H9 (cell line): ENCODE data around the gene RPS4Y2. TPM values are rescaled to one million over a fixed set of nuclear protein-coding genes. Genes with fewer than 3 reads are reported as not detected.

Experiments used
- DNase-seq: peaks from one replicate; pipeline ENCODE4 v3.0.0-alpha.2; 2017
- H2AFZ ChIP-seq: one replicate; pipeline ENCODE4 v1.6.1; 2013; ENCODE audit warnings: mild to moderate bottlenecking, low read length, control low read depth, moderate library complexity
- H2AK5ac ChIP-seq: 2 replicates; pipeline ENCODE4 v1.6.1; 2013; ENCODE audit warnings: low read length, control low read depth, mixed read lengths; ENCODE audit not compliant: insufficient read length
- H2BK120ac ChIP-seq: one replicate; pipeline ENCODE4 v1.6.1; 2013; ENCODE audit warnings: low read depth, mild to moderate bottlenecking, low read length, control low read depth, inconsistent platforms; ENCODE audit not compliant: poor library complexity, severe bottlenecking
- H2BK12ac ChIP-seq: 2 replicates; pipeline ENCODE4 v1.6.1; 2013; ENCODE audit warnings: low read length, control low read depth, mixed read lengths, low read depth; ENCODE audit not compliant: insufficient read length
- H2BK15ac ChIP-seq: 2 replicates; pipeline ENCODE4 v1.6.1; 2013; ENCODE audit warnings: low read depth, low read length, control low read depth
- H2BK20ac ChIP-seq: one replicate; pipeline ENCODE4 v1.6.1; 2013; ENCODE audit warnings: low read depth, mild to moderate bottlenecking, low read length, control low read depth, inconsistent platforms; ENCODE audit not compliant: poor library complexity, severe bottlenecking
- H2BK5ac ChIP-seq: 2 replicates; pipeline ENCODE4 v1.6.1; 2013; ENCODE audit warnings: low read length, control low read depth, mixed read lengths; ENCODE audit not compliant: insufficient read length
- H3K14ac ChIP-seq: 2 replicates; pipeline ENCODE4 v1.6.1; 2013; ENCODE audit warnings: low read length, control low read depth; ENCODE audit not compliant: insufficient read depth
- H3K18ac ChIP-seq: 2 replicates; pipeline ENCODE4 v1.6.1; 2013; ENCODE audit warnings: low read depth, mild to moderate bottlenecking, mixed read lengths, low read length, control low read depth; ENCODE audit not compliant: insufficient read length
- H3K23ac ChIP-seq: 2 replicates; pipeline ENCODE4 v1.6.1; 2013; ENCODE audit warnings: low read length, control low read depth, mixed read lengths, low read depth; ENCODE audit not compliant: insufficient read length
- H3K23me2 ChIP-seq: 2 replicates; pipeline ENCODE4 v1.6.1; 2013; ENCODE audit warnings: low read depth, mild to moderate bottlenecking, mixed read lengths, low read length, control low read depth; ENCODE audit not compliant: insufficient read length, poor library complexity, severe bottlenecking
- H3K27ac ChIP-seq: 2 replicates; pipeline ENCODE4 v1.5.1; 2013; ENCODE audit warnings: low read length, control low read depth, mixed read lengths, low read depth; ENCODE audit not compliant: insufficient read length
- H3K27me3 ChIP-seq: 2 replicates; pipeline ENCODE4 v1.6.1; 2013; ENCODE audit warnings: low read length, control low read depth, inconsistent platforms; ENCODE audit not compliant: insufficient read depth
- H3K4ac ChIP-seq: 2 replicates; pipeline ENCODE4 v1.6.1; 2013; ENCODE audit warnings: low read depth, mild to moderate bottlenecking, control low read depth, inconsistent platforms, low read length, moderate library complexity
- H3K4me1 ChIP-seq: 2 replicates; pipeline ENCODE4 v1.6.1; 2013; ENCODE audit warnings: low read length, control low read depth, inconsistent platforms; ENCODE audit not compliant: insufficient read depth
- H3K4me2 ChIP-seq: 2 replicates; pipeline ENCODE4 v1.6.1; 2013; ENCODE audit warnings: low read length, control low read depth, mixed read lengths; ENCODE audit not compliant: insufficient read length, insufficient read depth
- H3K56ac ChIP-seq: 2 replicates; pipeline ENCODE4 v1.6.1; 2013; ENCODE audit warnings: low read depth, mild to moderate bottlenecking, mixed read lengths, low read length, control low read depth; ENCODE audit not compliant: insufficient read length
- H3K79me1 ChIP-seq: 2 replicates; pipeline ENCODE4 v1.6.1; 2013; ENCODE audit warnings: low read depth, mild to moderate bottlenecking, moderate library complexity, low read length, control low read depth, inconsistent platforms; ENCODE audit not compliant: insufficient read depth, poor library complexity, severe bottlenecking
- H3K79me2 ChIP-seq: 2 replicates; pipeline ENCODE4 v1.6.1; 2013; ENCODE audit warnings: low read length, control low read depth, inconsistent platforms; ENCODE audit not compliant: insufficient read depth
- H3K9ac ChIP-seq: 2 replicates; pipeline ENCODE4 v1.6.1; 2013; ENCODE audit warnings: low read length, control low read depth, mixed read lengths; ENCODE audit not compliant: insufficient read length; ENCODE audit errors: extremely low read depth
- H3K9me3 ChIP-seq: one replicate; pipeline ENCODE4 v1.6.1; 2013; ENCODE audit warnings: low read depth, low read length, inconsistent platforms; ENCODE audit not compliant: control insufficient read depth
- H3T11ph ChIP-seq: one replicate; pipeline ENCODE4 v1.6.1; 2013; ENCODE audit warnings: mild to moderate bottlenecking, low read length, control low read depth, inconsistent platforms
- H4K20me1 ChIP-seq: one replicate; pipeline ENCODE4 v1.6.1; 2013; ENCODE audit not compliant: control insufficient read depth, insufficient read length, insufficient read depth
- H4K5ac ChIP-seq: 2 replicates; pipeline ENCODE4 v1.6.1; 2013; ENCODE audit warnings: low read depth, mild to moderate bottlenecking, mixed read lengths, low read length, control low read depth; ENCODE audit not compliant: insufficient read length
- H4K8ac ChIP-seq: replicated peaks from 2 replicates; pipeline ENCODE4 v1.6.1; 2013; ENCODE audit warnings: low read length, control low read depth, mixed read lengths, low read depth; ENCODE audit not compliant: insufficient read length
- H4K91ac ChIP-seq: 2 replicates; pipeline ENCODE4 v1.6.1; 2013; ENCODE audit warnings: low read depth, mild to moderate bottlenecking, moderate library complexity, mixed read lengths, low read length, control low read depth; ENCODE audit not compliant: insufficient read length
- H3K27ac Mint-ChIP-seq, 3 experiments: 2 replicates in 2 of 3; 3 replicates in 1 of 3; pipeline ENCODE4 v1.8.0; 2020 to 2021; ENCODE audit warnings: mixed read lengths in 3 of 3, mild to moderate bottlenecking in 1 of 3, moderate library complexity in 1 of 3
- H3K27me3 Mint-ChIP-seq: 2 replicates; pipeline ENCODE4 v1.8.0; 2021; ENCODE audit warnings: low read depth, mild to moderate bottlenecking, moderate library complexity, mixed read lengths
- H3K36me3 Mint-ChIP-seq, 3 experiments: 2 replicates in 2 of 3; 3 replicates in 1 of 3; pipeline ENCODE4 v1.8.0; 2020 to 2021; ENCODE audit warnings: low read depth in 3 of 3, mixed read lengths in 3 of 3; ENCODE audit not compliant: insufficient read depth in 1 of 3
- H3K4me1 Mint-ChIP-seq, 2 experiments: 2 replicates each; pipeline ENCODE4 v1.8.0; 2020; ENCODE audit warnings: mixed read lengths in 2 of 2
- H3K4me3 Mint-ChIP-seq, 2 experiments: 2 replicates in 1 of 2; 3 replicates in 1 of 2; pipeline ENCODE4 v1.8.0; 2020 to 2021; ENCODE audit warnings: mild to moderate bottlenecking in 2 of 2, mixed read lengths in 2 of 2, moderate library complexity in 1 of 2
- H3K9me3 Mint-ChIP-seq, 2 experiments: 2 replicates in 1 of 2; 3 replicates in 1 of 2; pipeline ENCODE4 v1.8.0; 2020; ENCODE audit warnings: mild to moderate bottlenecking in 2 of 2, mixed read lengths in 2 of 2, moderate library complexity in 1 of 2
- WGBS: extraction: QIAGEN DNeasy Blood & Tissue Kit; methylation state at CpG from one replicate; pipeline ENCODE4 v1.1.7; 2013; ENCODE audit warnings: missing lambda C conversion rate, low lambda C conversion rate, mixed read lengths; ENCODE audit not compliant: insufficient read length; ENCODE audit errors: extremely low coverage; 5-methylcytosine and 5-hydroxymethylcytosine counted together
- total RNA-seq: library from RNA; stranded (reverse); gene quantifications from 2 replicates; pipeline ENCODE4 v1.2.1, GENCODE V29; 2021
- TF ChIP-seq, protein P1 (sequence below): fragments of 200-600 bp; sonication (generic); conservative IDR thresholded peaks from 3 replicates; pipeline ENCODE4 v1.8.0; 2021; ENCODE audit warnings: antibody characterized with exemption, mild to moderate bottlenecking

The RPS4Y2 gene
- total RNA-seq, 1 experiment from 2014 or later = not detected

DNA sequence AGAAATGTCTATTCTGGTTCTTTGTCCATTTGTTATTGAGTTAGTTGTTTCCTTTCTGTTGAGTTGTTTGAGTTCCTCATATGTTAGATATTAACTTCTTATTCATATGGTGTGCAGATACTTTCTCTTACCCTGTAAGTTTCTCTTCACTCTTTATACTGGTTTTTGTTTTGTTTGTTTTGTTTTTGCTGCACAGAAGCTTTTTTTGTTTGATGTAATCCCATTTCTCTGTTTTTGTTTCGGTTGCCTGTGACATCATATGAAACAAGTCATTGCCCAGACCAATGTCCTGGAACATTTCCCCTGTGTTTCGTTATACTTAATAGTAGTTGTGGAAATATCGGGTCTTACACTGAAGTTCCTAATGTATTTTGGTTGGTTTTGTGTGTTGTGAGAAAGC lies 31.2 kb downstream of the RPS4Y2 start:
- Histone ChIP-seq H4K5ac (no peak overlapping the region), H2BK20ac (no peak overlapping the region), H3K18ac (no peak overlapping the region), H3K27ac (no peak overlapping the region), H3K27me3 (no peaks in the 10 kb centered on the region), H4K8ac (no peak overlapping the region), H2BK15ac (no peak overlapping the region), H2BK120ac (no peak overlapping the region), H3K4me2 (no peak overlapping the region), H3K79me1 (no peaks in the 10 kb centered on the region), H2AFZ (no peak overlapping the region), H3K9me3 (no peaks in the 10 kb centered on the region), H2BK12ac (no peak overlapping the region), H3K56ac (no peak overlapping the region), H3T11ph (no peak overlapping the region), H3K14ac (no peak overlapping the region), H3K4ac (no peak overlapping the region), H3K4me1 (no peaks in the 10 kb centered on the region), H2AK5ac (no peak overlapping the region), H2BK5ac (no peak overlapping the region), H4K20me1 (no peaks in the 10 kb centered on the region), H3K23ac (no peak overlapping the region), H3K9ac (no peak overlapping the region), H4K91ac (no peak overlapping the region), H3K23me2 (no peaks in the 10 kb centered on the region), H3K79me2 (no peaks in the 10 kb centered on the region)
- H3K4me1 Mint-ChIP-seq = no peaks in the 10 kb centered on the region
- H3K27me3 Mint-ChIP-seq = no peaks in the 10 kb centered on the region
- DNase-seq = no peak
- H3K4me3 Mint-ChIP-seq = no peak overlapping the region
- TF ChIP-seq, protein P1, sequence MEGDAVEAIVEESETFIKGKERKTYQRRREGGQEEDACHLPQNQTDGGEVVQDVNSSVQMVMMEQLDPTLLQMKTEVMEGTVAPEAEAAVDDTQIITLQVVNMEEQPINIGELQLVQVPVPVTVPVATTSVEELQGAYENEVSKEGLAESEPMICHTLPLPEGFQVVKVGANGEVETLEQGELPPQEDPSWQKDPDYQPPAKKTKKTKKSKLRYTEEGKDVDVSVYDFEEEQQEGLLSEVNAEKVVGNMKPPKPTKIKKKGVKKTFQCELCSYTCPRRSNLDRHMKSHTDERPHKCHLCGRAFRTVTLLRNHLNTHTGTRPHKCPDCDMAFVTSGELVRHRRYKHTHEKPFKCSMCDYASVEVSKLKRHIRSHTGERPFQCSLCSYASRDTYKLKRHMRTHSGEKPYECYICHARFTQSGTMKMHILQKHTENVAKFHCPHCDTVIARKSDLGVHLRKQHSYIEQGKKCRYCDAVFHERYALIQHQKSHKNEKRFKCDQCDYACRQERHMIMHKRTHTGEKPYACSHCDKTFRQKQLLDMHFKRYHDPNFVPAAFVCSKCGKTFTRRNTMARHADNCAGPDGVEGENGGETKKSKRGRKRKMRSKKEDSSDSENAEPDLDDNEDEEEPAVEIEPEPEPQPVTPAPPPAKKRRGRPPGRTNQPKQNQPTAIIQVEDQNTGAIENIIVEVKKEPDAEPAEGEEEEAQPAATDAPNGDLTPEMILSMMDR = no peak
- H3K27ac Mint-ChIP-seq = no peak overlapping the region
- no peaks in the 10 kb centered on the region for H3K9me3 Mint-ChIP-seq
- no CpG with 5 or more reads among the region's 3 CpGs for WGBS
- no peaks in the 10 kb centered on the region for H3K36me3 Mint-ChIP-seq
